Right lobe of liver (tissue), 6 donors: ENCODE measurements around the gene PKP3. TPM values are rescaled to one million over a fixed set of nuclear protein-coding genes. Genes with fewer than 3 reads are reported as not detected.

Experiments
- ATAC-seq, 4 donors: fragments of 200-7000 bp; cut with Tn5 transposase; one replicate each; pipeline ENCODE4 v1.9.1; 2020; ENCODE audit warnings: mild to moderate bottlenecking in 4 of 4, moderate library complexity in 4 of 4
- DNase-seq, 3 donors: peaks; one replicate each; pipeline ENCODE4 v3.0.0-alpha.2; 2020
- H3K27ac ChIP-seq, 3 donors: fragments of 200-600 bp; one replicate each; pipeline ENCODE4 v1.8.0; 2022
- H3K27me3 ChIP-seq, 2 donors: fragments of 200-600 bp; one replicate each; pipeline ENCODE4 v1.8.0; 2022
- H3K36me3 ChIP-seq, 4 donors: fragments of 200-600 bp; sonication (generic) in 1 of 4; one replicate each; pipeline versions ENCODE4 v1.5.1 to v1.8.0; 2017 to 2022; ENCODE audit warnings: control low read depth in 1 of 4
- H3K4me1 ChIP-seq, 4 donors: fragments of 200-600 bp; sonication (generic) in 1 of 4; one replicate each; pipeline versions ENCODE4 v1.5.1 to v1.8.0; 2017 to 2022; ENCODE audit warnings: control low read depth in 1 of 4
- H3K4me3 ChIP-seq, 3 donors: fragments of 200-600 bp; one replicate each; pipeline ENCODE4 v1.8.0; 2022
- H3K9me3 ChIP-seq, 4 donors: fragments of 200-600 bp; sonication (generic) in 1 of 4; one replicate each; pipeline versions ENCODE4 v1.5.1 to v1.8.0; 2017 to 2022; ENCODE audit warnings: control low read depth in 1 of 4
- CTCF ChIP-seq, 4 donors: fragments of 200-600 bp in 3 of 4; fragments of 450-650 bp in 1 of 4; IDR thresholded peaks; one replicate each; pipeline versions ENCODE4 v1.5.1 to v1.8.0; 2016 to 2022; ENCODE audit warnings: antibody characterized with exemption in 4 of 4, mild to moderate bottlenecking in 2 of 4
- POLR2A ChIP-seq: fragments of 450-650 bp; IDR thresholded peaks from one replicate; pipeline ENCODE4 v1.6.1; 2017; ENCODE audit warnings: antibody characterized with exemption, mild to moderate bottlenecking
- WGBS: methylation state at CpG from one replicate; pipeline ENCODE4 v1.1.6; 2018; ENCODE audit warnings: low coverage, low lambda C conversion rate; ENCODE audit not compliant: insufficient coverage; ENCODE audit errors: missing lambda C conversion rate; 5-methylcytosine and 5-hydroxymethylcytosine counted together
- intact Hi-C, 2 donors: fragments of 100-400 bp; cut with DNase I; formaldehyde crosslinking; loops; one replicate each; pipeline versions ENCODE4 v1.11.2 to v1.14.1; 2022
- total RNA-seq, 6 experiments: library from RNA; depleted of rRNA in 2 of 6; stranded (reverse); fragments of >200 nt in 2 of 6; fragmentation: NEBNext Ultra II Directional in 3 of 6; extraction: Animal tissue kit (Norgen Biotek cat#: 25700) in 3 of 6; gene quantifications; one replicate each; pipeline versions ENCODE4 v1.1.0 to v1.2.4, GENCODE V29; 2016 to 2023
- donor health status: DM: no; HTN: yes; CAD: no.
- donor health status: DM: no; HTN: no; CAD: no.
- donor health status: DM: no; HTN: no; CAD: no.
- donor health status: DM: no; HTN: yes; CAD: no.
- donor health status: DM: no; HTN: yes; CAD: no.

The PKP3 gene
- total RNA-seq, 6 experiments from 2014 or later: 0.43 to 1.5 (median 0.47) TPM; not detected in 3

- peaks cover 0 to 24% (median 11%) of the 10 kb centered on the region in 4 donors for H3K4me1 ChIP-seq
- peaks cover 0 to 4% (median 0%) of the 10 kb centered on the region in 4 donors for H3K36me3 ChIP-seq
- WGBS: 1% methylated on average over 20 of the region's 46 CpGs
- ATAC-seq (peak; percentile 40 to 55 (median 48)), DNase-seq (peak; percentile 77 to 81 (median 77))
- TF ChIP-seq POLR2A: no peak
- peak in 3 of 4 donors; percentile 25 to 42 (median 35) for TF ChIP-seq CTCF (IDR thresholded peaks at IDR 0.05)
- no peaks in the 10 kb centered on the region for H3K9me3 ChIP-seq
- peak overlapping the region; percentile 69 to 91 (median 85) for H3K27ac ChIP-seq
- H3K4me3 ChIP-seq: peak overlapping the region; percentile 98 to 100 (median 99)
- H3K27me3 ChIP-seq: no peaks in the 10 kb centered on the region
- intact Hi-C loops: loop anchor here in 1 of 2 donors (10.0 kb wide), 1 partner anchor 46 kb away; no protein-coding TSS in a partner anchor
Measured at GRCh38 chr11:450809-451451, 56.9 kb downstream of the PKP3 start.

- WGBS: 90% methylated on average over 2 of the region's 14 CpGs
- Histone ChIP-seq H3K4me1 (peaks cover 0 to 21% (median 11%) of the 10 kb centered on the region in 4 donors), H3K9me3 (no peaks in the 10 kb centered on the region), H3K4me3 (peak overlapping the region in 1 of 3 donors; percentile 98), H3K27ac (no peak overlapping the region), H3K27me3 (no peaks in the 10 kb centered on the region), H3K36me3 (peaks cover 0 to 4% (median 0%) of the 10 kb centered on the region in 4 donors)
- DNase-seq (no peak), ATAC-seq (no peak)
- intact Hi-C loops: loop anchor here in 1 of 2 donors (10.0 kb wide), 1 partner anchor 47 kb away; no protein-coding TSS in a partner anchor
- TF ChIP-seq CTCF (IDR thresholded peaks at IDR 0.05) (no peak), POLR2A (no peak)
Measured at GRCh38 chr11:451738-452137, 57.7 kb downstream of the PKP3 start.

GRCh38 chr11:452203-452744 is 58.3 kb downstream of the PKP3 start:
- no peaks in the 10 kb centered on the region for H3K27me3 ChIP-seq
- H3K27ac ChIP-seq: no peak overlapping the region
- TF ChIP-seq CTCF (IDR thresholded peaks at IDR 0.05): no peak
- DNase-seq (no peak), ATAC-seq (no peak)
- peaks cover 0 to 21% (median 11%) of the 10 kb centered on the region in 4 donors for H3K4me1 ChIP-seq
- H3K9me3 ChIP-seq: no peaks in the 10 kb centered on the region
- 73% methylated on average over 2 of the region's 12 CpGs for WGBS
- intact Hi-C loops: loop anchor here in 1 of 2 donors (10.0 kb wide), 1 partner anchor 47 kb away; no protein-coding TSS in a partner anchor
- no peak overlapping the region for H3K4me3 ChIP-seq
- H3K36me3 ChIP-seq: peaks cover 0 to 4% (median 0%) of the 10 kb centered on the region in 4 donors

GRCh38 chr11:452916-453527 is 59.0 kb downstream of the PKP3 start:
- Histone ChIP-seq H3K4me3 (no peak overlapping the region), H3K36me3 (peaks cover 0 to 4% (median 0%) of the 10 kb centered on the region in 4 donors), H3K27ac (no peak overlapping the region), H3K27me3 (no peaks in the 10 kb centered on the region), H3K4me1 (peaks cover 0 to 21% (median 11%) of the 10 kb centered on the region in 4 donors), H3K9me3 (no peaks in the 10 kb centered on the region)
- ATAC-seq (no peak), DNase-seq (no peak)
- 84% methylated on average over 11 of the region's 19 CpGs for WGBS
- intact Hi-C loops: loop anchor here in 1 of 2 donors (10.0 kb wide), 1 partner anchor 48 kb away; no protein-coding TSS in a partner anchor
- no peak for TF ChIP-seq POLR2A
- no peak for TF ChIP-seq CTCF (IDR thresholded peaks at IDR 0.05)
